CD14-positive monocyte (primary cell): ENCODE results near the gene GLB1L2. TPM values are rescaled to one million over a fixed set of nuclear protein-coding genes. Genes with fewer than 3 reads are reported as not detected.

ENCODE experiments used
- DNase-seq, 3 donors: peaks; one replicate each; pipeline ENCODE4 v3.0.0-alpha.2; 2011 to 2022
- H2AFZ ChIP-seq: 2 replicates; pipeline ENCODE4 v1.6.0; 2012; ENCODE audit warnings: mild to moderate bottlenecking, low read depth, low read length, inconsistent platforms; ENCODE audit not compliant: insufficient read depth, poor library complexity, severe bottlenecking
- H3K27ac ChIP-seq, 2 donors: 1 replicate in 1 of 2; 2 replicates in 1 of 2; pipeline ENCODE4 v1.5.1; 2012 to 2013; ENCODE audit warnings: low read length in 2 of 2, control low read depth in 1 of 2, inconsistent platforms in 1 of 2, low read depth in 1 of 2, mild to moderate bottlenecking in 1 of 2
- H3K27me3 ChIP-seq, 2 donors: one replicate each; pipeline versions ENCODE4 v1.6.0 to v1.6.1; 2011 to 2013; ENCODE audit warnings: low read length in 2 of 2; ENCODE audit not compliant: control insufficient read depth in 2 of 2, insufficient read depth in 2 of 2
- H3K36me3 ChIP-seq, 2 donors: replicated peaks in 1 of 2; 1 replicate in 1 of 2; 2 replicates in 1 of 2; pipeline versions ENCODE4 v1.5.1 to v1.6.1; 2012 to 2013; ENCODE audit warnings: low read length in 2 of 2, control low read depth in 1 of 2, inconsistent platforms in 1 of 2, mild to moderate bottlenecking in 1 of 2; ENCODE audit not compliant: insufficient read depth in 2 of 2, control insufficient read depth in 1 of 2
- H3K4me1 ChIP-seq, 2 donors: 1 replicate in 1 of 2; 2 replicates in 1 of 2; pipeline versions ENCODE4 v1.5.1 to v1.6.1; 2012 to 2013; ENCODE audit warnings: low read length in 2 of 2, control low read depth in 1 of 2, inconsistent platforms in 1 of 2, mild to moderate bottlenecking in 1 of 2, moderate library complexity in 1 of 2; ENCODE audit not compliant: insufficient read depth in 2 of 2, control insufficient read depth in 1 of 2
- H3K4me2 ChIP-seq: replicated peaks from 2 replicates; pipeline ENCODE3; 2012; ENCODE audit warnings: low read length, moderate library complexity, mild to moderate bottlenecking; ENCODE audit not compliant: poor library complexity, severe bottlenecking; ENCODE audit errors: extremely low read depth
- H3K4me3 ChIP-seq, 3 experiments: fragments of 200-600 bp in 1 of 3; sonication (generic) in 1 of 3; replicated peaks in 1 of 3; 1 replicate in 2 of 3; 2 replicates in 1 of 3; pipeline ENCODE4 v1.5.1; 2011 to 2013; ENCODE audit warnings: low read length in 3 of 3, mild to moderate bottlenecking in 3 of 3, control low read depth in 2 of 3, low read depth in 2 of 3, inconsistent platforms in 1 of 3, moderate library complexity in 1 of 3
- H3K79me2 ChIP-seq: 2 replicates; pipeline ENCODE4 v1.6.0; 2012; ENCODE audit warnings: mild to moderate bottlenecking, control low read depth, inconsistent platforms, low read length, moderate library complexity; ENCODE audit not compliant: insufficient read depth
- H3K9ac ChIP-seq: 2 replicates; pipeline ENCODE4 v1.6.0; 2017; ENCODE audit warnings: low read length, mild to moderate bottlenecking; ENCODE audit not compliant: insufficient read depth, poor library complexity, severe bottlenecking
- H3K9me3 ChIP-seq, 2 donors: replicated peaks in 1 of 2; 1 replicate in 1 of 2; 2 replicates in 1 of 2; pipeline versions ENCODE4 v1.5.1 to v1.6.1; 2012 to 2013; ENCODE audit warnings: low read length in 2 of 2, control low read depth in 1 of 2; ENCODE audit not compliant: control insufficient read depth in 1 of 2, insufficient read depth in 1 of 2
- H4K20me1 ChIP-seq: 2 replicates; pipeline ENCODE4 v1.6.0; 2012; ENCODE audit warnings: mild to moderate bottlenecking, low read length, control low read depth, moderate library complexity; ENCODE audit not compliant: insufficient read depth
- H3K27ac Mint-ChIP-seq, 7 donors: one replicate each; pipeline ENCODE4 v1.8.0; 2020; ENCODE audit warnings: mild to moderate bottlenecking in 7 of 7, mixed read lengths in 7 of 7, moderate library complexity in 6 of 7, inconsistent platforms in 2 of 7
- H3K27me3 Mint-ChIP-seq, 3 donors: one replicate each; pipeline ENCODE4 v1.8.0; 2021 to 2022; ENCODE audit warnings: low read depth in 3 of 3, mild to moderate bottlenecking in 3 of 3, mixed read lengths in 3 of 3, moderate library complexity in 3 of 3, inconsistent platforms in 1 of 3
- H3K36me3 Mint-ChIP-seq, 2 donors: one replicate each; pipeline ENCODE4 v1.8.0; 2020; ENCODE audit warnings: mixed read lengths in 2 of 2, inconsistent platforms in 1 of 2, mild to moderate bottlenecking in 1 of 2
- H3K4me1 Mint-ChIP-seq: one replicate; pipeline ENCODE4 v1.8.0; 2020; ENCODE audit warnings: mild to moderate bottlenecking, mixed read lengths
- H3K4me3 Mint-ChIP-seq, 2 donors: one replicate each; pipeline ENCODE4 v1.8.0; 2020; ENCODE audit warnings: mild to moderate bottlenecking in 2 of 2, mixed read lengths in 2 of 2, moderate library complexity in 1 of 2
- H3K9me3 Mint-ChIP-seq, 7 donors: one replicate each; pipeline ENCODE4 v1.8.0; 2020 to 2022; ENCODE audit warnings: mixed read lengths in 7 of 7, mild to moderate bottlenecking in 6 of 7, moderate library complexity in 6 of 7, inconsistent platforms in 2 of 7
- CTCF ChIP-seq: fragments of 200-600 bp; IDR thresholded peaks from one replicate; pipeline ENCODE4 v1.8.0; 2022; ENCODE audit warnings: antibody characterized with exemption, mild to moderate bottlenecking
- WGBS: methylation state at CpG from one replicate; pipeline ENCODE4 v1.1.5; 2013; ENCODE audit warnings: missing lambda C conversion rate; ENCODE audit not compliant: insufficient coverage; 5-methylcytosine and 5-hydroxymethylcytosine counted together
- intact Hi-C, 2 donors: fragments of 100-400 bp; cut with micrococcal nuclease; formaldehyde crosslinking; loops; one replicate each; pipeline versions ENCODE4 v1.15.0 to v1.15.1; 2023
- polyA plus RNA-seq, 3 donors: library from polyadenylated mRNA; depleted of rRNA in 1 of 3; unstranded in 2 of 3; stranded (reverse) in 1 of 3; fragments of 300-500 nt in 2 of 3; fragments of >200 nt in 1 of 3; fragmentation: Illumina TruSeq in 2 of 3; gene quantifications; 1 replicate in 2 of 3; 2 replicates in 1 of 3; pipeline ENCODE4 v1.2.3, GENCODE V29; 2012 to 2021

GLB1L2 gene
- polyA plus RNA-seq, 3 donors: not detected

- no peak overlapping the region for H3K4me2 ChIP-seq
- no peaks in the 10 kb centered on the region for H3K9me3 ChIP-seq
- 83% methylated on average over 10 of the region's 18 CpGs for WGBS
- H3K27me3 ChIP-seq: no peaks in the 10 kb centered on the region
- no peaks in the 10 kb centered on the region for H3K36me3 ChIP-seq
- no peak overlapping the region for H2AFZ ChIP-seq
- no peak for TF ChIP-seq CTCF
- Mint-ChIP-seq H3K27ac (no peak overlapping the region), H3K36me3 (no peaks in the 10 kb centered on the region), H3K9me3 (peaks cover 0 to 1% (median 0%) of the 10 kb centered on the region in 7 donors), H3K4me3 (no peak overlapping the region), H3K27me3 (peaks cover 0 to 5% (median 2%) of the 10 kb centered on the region in 3 donors), H3K4me1 (no peaks in the 10 kb centered on the region)
- no peak overlapping the region for H3K27ac ChIP-seq
- intact Hi-C loops: no loop called here
- H3K79me2 ChIP-seq: no peaks in the 10 kb centered on the region
- no peaks in the 10 kb centered on the region for H3K4me1 ChIP-seq
- H4K20me1 ChIP-seq: no peaks in the 10 kb centered on the region
- H3K9ac ChIP-seq: no peak overlapping the region
- H3K4me3 ChIP-seq: no peak overlapping the region
- no peak for DNase-seq
Measured at GRCh38 chr11:134376150-134376921, 44.5 kb downstream of the GLB1L2 start.

- H3K4me3 ChIP-seq: no peak overlapping the region
- Mint-ChIP-seq H3K4me1 (no peaks in the 10 kb centered on the region), H3K27ac (no peak overlapping the region), H3K27me3 (peaks cover 0 to 8% (median under 1%) of the 10 kb centered on the region in 3 donors), H3K4me3 (no peak overlapping the region), H3K36me3 (no peaks in the 10 kb centered on the region), H3K9me3 (peaks cover 0 to 1% (median 0%) of the 10 kb centered on the region in 7 donors)
- 86% methylated on average over 11 of the region's 14 CpGs for WGBS
- no peaks in the 10 kb centered on the region for H3K27me3 ChIP-seq
- DNase-seq: no peak
- no peaks in the 10 kb centered on the region for H3K4me1 ChIP-seq
- no peaks in the 10 kb centered on the region for H3K36me3 ChIP-seq
- no peaks in the 10 kb centered on the region for H3K9me3 ChIP-seq
- no peaks in the 10 kb centered on the region for H3K79me2 ChIP-seq
- no peak overlapping the region for H2AFZ ChIP-seq
- intact Hi-C loops: no loop called here
- TF ChIP-seq CTCF: no peak
- no peak overlapping the region for H3K9ac ChIP-seq
- H3K27ac ChIP-seq: no peak overlapping the region
- no peaks in the 10 kb centered on the region for H4K20me1 ChIP-seq
- no peak overlapping the region for H3K4me2 ChIP-seq
Measured at GRCh38 chr11:134377876-134378275, 46.1 kb downstream of the GLB1L2 start.
